ENCODE results near the gene SEC11A.

GRCh38 chr15:84761607-84762131 is 45.7 kb upstream of the SEC11A start:
- TF ChIP-seq CTCF (IDR thresholded peaks at IDR 0.05): no peak
- TF ChIP-seq POLR2A (IDR thresholded peaks at IDR 0.05): no peak
